Measurements from ENCODE around the gene ZNF304. TPM values are rescaled to one million over a fixed set of nuclear protein-coding genes. Genes with fewer than 3 reads are reported as not detected.

ZNF304 gene
- polyA plus RNA-seq (2012; ENCODE audit: insufficient read depth, insufficient read length): 11.3 TPM

- H3K4me3 ChIP-seq (ENCODE audit: low read length): peak within 1 kb of the TSS; percentile 95
- DNase-seq (ENCODE audit: low read depth, low spot score): peak; percentile 91
Measured at GRCh38 chr19:57350877-57351805, at the start of gene ZNF304. ZNF304 (plus strand) TSS chr19:57351271; CDS start chr19:57351665, 394 bp downstream.

- no peak overlapping the region for H3K4me3 ChIP-seq (ENCODE audit: low read length)
- DNase-seq (ENCODE audit: low read depth, low spot score): no peak
Measured at GRCh38 chr19:57302020-57302465, 49.0 kb upstream of the ZNF304 start.

GRCh38 chr19:57302727-57303401, 48.2 kb upstream of the ZNF304 start:
- no peak for DNase-seq (ENCODE audit: low read depth, low spot score)
- H3K4me3 ChIP-seq (ENCODE audit: low read length): no peak overlapping the region

GRCh38 chr19:57305056-57305455, 46.0 kb upstream of the ZNF304 start:
- DNase-seq (ENCODE audit: low read depth, low spot score): no peak
- H3K4me3 ChIP-seq (ENCODE audit: low read length): no peak overlapping the region

- DNase-seq (ENCODE audit: low read depth, low spot score): no peak
- no peak overlapping the region for H3K4me3 ChIP-seq (ENCODE audit: low read length)
Measured at GRCh38 chr19:57308514-57308913, 42.6 kb upstream of the ZNF304 start.

- no peak for DNase-seq (ENCODE audit: low read depth, low spot score)
- no peak overlapping the region for H3K4me3 ChIP-seq (ENCODE audit: low read length)
Measured at GRCh38 chr19:57310792-57311191, 40.3 kb upstream of the ZNF304 start.

GRCh38 chr19:57314146-57314545, 36.9 kb upstream of the ZNF304 start:
- DNase-seq (ENCODE audit: low read depth, low spot score): no peak
- H3K4me3 ChIP-seq (ENCODE audit: low read length): no peak overlapping the region

GRCh38 chr19:57317503-57317902, 33.6 kb upstream of the ZNF304 start:
- H3K4me3 ChIP-seq (ENCODE audit: low read length): no peak overlapping the region
- DNase-seq (ENCODE audit: low read depth, low spot score): no peak

GRCh38 chr19:57319869-57320179, 31.2 kb upstream of the ZNF304 start:
- DNase-seq (ENCODE audit: low read depth, low spot score): no peak
- peak overlapping the region; percentile 89 for H3K4me3 ChIP-seq (ENCODE audit: low read length)

GRCh38 chr19:57320180-57321084, 30.6 kb upstream of the ZNF304 start, which contains the start of gene ZNF543:
ZNF543 (plus strand) TSS chr19:57320472; CDS start chr19:57320854, 382 bp downstream.
- H3K4me3 ChIP-seq (ENCODE audit: low read length): peak within 1 kb of the TSS; percentile 89
- DNase-seq (ENCODE audit: low read depth, low spot score): peak; percentile 93

- H3K4me3 ChIP-seq (ENCODE audit: low read length): peak overlapping the region; percentile 89
- DNase-seq (ENCODE audit: low read depth, low spot score): no peak
Measured at GRCh38 chr19:57321116-57321515, 30.0 kb upstream of the ZNF304 start.

GRCh38 chr19:57321751-57322150, 29.3 kb upstream of the ZNF304 start:
- H3K4me3 ChIP-seq (ENCODE audit: low read length): peak overlapping the region; percentile 89
- DNase-seq (ENCODE audit: low read depth, low spot score): no peak

- DNase-seq (ENCODE audit: low read depth, low spot score): no peak
- no peak overlapping the region for H3K4me3 ChIP-seq (ENCODE audit: low read length)
Measured at GRCh38 chr19:57324992-57325391, 26.1 kb upstream of the ZNF304 start.

GRCh38 chr19:57327993-57328392, 23.1 kb upstream of the ZNF304 start:
- no peak overlapping the region for H3K4me3 ChIP-seq (ENCODE audit: low read length)
- DNase-seq (ENCODE audit: low read depth, low spot score): no peak

- H3K4me3 ChIP-seq (ENCODE audit: low read length): no peak overlapping the region
- no peak for DNase-seq (ENCODE audit: low read depth, low spot score)
Measured at GRCh38 chr19:57334191-57334590, 16.9 kb upstream of the ZNF304 start.

- no peak for DNase-seq (ENCODE audit: low read depth, low spot score)
Measured at GRCh38 chr19:57338877-57339276, 12.2 kb upstream of the ZNF304 start.

GRCh38 chr19:57342582-57342981, 8.5 kb upstream of the ZNF304 start:
- no peak overlapping the region; the same call in 1 of the 2 replicates for H3K4me3 ChIP-seq (ENCODE audit: low read length)

More at GRCh38 chr19:57338877-57339276, 12.2 kb upstream of the ZNF304 start:
- no peak overlapping the region for H3K4me3 ChIP-seq (ENCODE audit: low read length)

GRCh38 chr19:57348136-57348535, 2.9 kb upstream of the ZNF304 start:
- no peak for DNase-seq (ENCODE audit: low read depth, low spot score)
- no peak overlapping the region for H3K4me3 ChIP-seq (ENCODE audit: low read length)

More at GRCh38 chr19:57342582-57342981, 8.5 kb upstream of the ZNF304 start:
- peak; percentile 61 for DNase-seq (ENCODE audit: low read depth, low spot score)

- H3K4me3 ChIP-seq (ENCODE audit: low read length): peak overlapping the region; percentile 95
- no peak for DNase-seq (ENCODE audit: low read depth, low spot score)
Measured at GRCh38 chr19:57351867-57352266, 796 bp downstream of the ZNF304 start.

All from Jurkat, Clone E6-1 (cell line).